GM18517 (cell line): ENCODE results near the gene CDH22.

Experiments used
- ATAC-seq: cut with Tn5 transposase; IDR thresholded peaks from one replicate; pipeline ENCODE4 v1.9.1; 2021; ENCODE audit warnings: mild to moderate bottlenecking, moderate library complexity; ENCODE audit not compliant: unreplicated experiment

The CDH22 gene

GRCh38 chr20:46217583-46217982, 90.7 kb downstream of the CDH22 start:
- ATAC-seq, result no peak

GRCh38 chr20:46216770-46217464, 91.4 kb downstream of the CDH22 start:
- ATAC-seq, result no peak

- ATAC-seq, result no peak
Measured at GRCh38 chr20:46215913-46216707, 92.2 kb downstream of the CDH22 start.

GRCh38 chr20:46214824-46215488, 93.3 kb downstream of the CDH22 start:
- no peak for ATAC-seq

- no peak for ATAC-seq
Measured at GRCh38 chr20:46213946-46214823, 94.1 kb downstream of the CDH22 start.

- no peak for ATAC-seq
Measured at GRCh38 chr20:46212876-46213275, 95.4 kb downstream of the CDH22 start.

- ATAC-seq, result no peak
Measured at GRCh38 chr20:46212252-46212651, 96.0 kb downstream of the CDH22 start.

- no peak for ATAC-seq
Measured at GRCh38 chr20:46211331-46211722, 97.0 kb downstream of the CDH22 start.

- ATAC-seq, result no peak
Measured at GRCh38 chr20:46210672-46211330, 97.5 kb downstream of the CDH22 start.

- ATAC-seq, result no peak
Measured at GRCh38 chr20:46209930-46210671, 98.2 kb downstream of the CDH22 start.

- ATAC-seq, result no peak
Measured at GRCh38 chr20:46207793-46208192, 100.5 kb downstream of the CDH22 start.

- ATAC-seq, result no peak
Measured at GRCh38 chr20:46206992-46207549, 101.2 kb downstream of the CDH22 start.

- ATAC-seq, result no peak
Measured at GRCh38 chr20:46206025-46206424, 102.3 kb downstream of the CDH22 start.

GRCh38 chr20:46205349-46205748, 102.9 kb downstream of the CDH22 start:
- no peak for ATAC-seq

GRCh38 chr20:46204594-46205186, 103.6 kb downstream of the CDH22 start:
- ATAC-seq, result no peak

- no peak for ATAC-seq
Measured at GRCh38 chr20:46203510-46203837, 104.8 kb downstream of the CDH22 start.

- ATAC-seq, result no peak
Measured at GRCh38 chr20:46202766-46203509, 105.4 kb downstream of the CDH22 start.
